CD4-positive, alpha-beta T cell (primary cell): ENCODE measurements around the gene FAM193B. TPM values are rescaled to one million over a fixed set of nuclear protein-coding genes. Genes with fewer than 3 reads are reported as not detected.
A peak's percentile ranks its signal among the peaks of the same experiment; 100 is the strongest.

Experiments used
- ATAC-seq: fragments of 200-7000 bp; cut with Tn5 transposase; one replicate; pipeline ENCODE4 v1.10.0; 2022; ENCODE audit warnings: mild to moderate bottlenecking; ENCODE audit not compliant: poor library complexity
- CTCF ChIA-PET: fragments of 350-600 bp; sonication (Branson Sonifier 250); formaldehyde crosslinking; loops from one replicate; lab custom pipeline; 2021; ENCODE audit warnings: antibody characterized with exemption, inconsistent platforms; lab: Charles Lee
- POLR2A ChIA-PET: fragments of 350-600 bp; sonication (Branson Sonifier 250); formaldehyde crosslinking; loops from one replicate; lab custom pipeline; 2021; ENCODE audit warnings: antibody characterized with exemption, inconsistent platforms; lab: Charles Lee
- DNase-seq, 14 experiments: peaks; one replicate each; pipeline ENCODE4 v3.0.0-alpha.2; 2013 to 2020; ENCODE audit warnings: mixed read lengths in 2 of 14
- H3K27ac ChIP-seq, 2 donors: one replicate each; pipeline versions ENCODE4 v1.5.1 to v1.7.0; 2013; ENCODE audit warnings: low read length in 2 of 2, low read depth in 1 of 2, mild to moderate bottlenecking in 1 of 2
- H3K27me3 ChIP-seq, 2 experiments: 1 replicate in 1 of 2; 2 replicates in 1 of 2; pipeline versions ENCODE4 v1.6.1 to v1.7.0; 2013; ENCODE audit warnings: low read length in 2 of 2, control low read depth in 1 of 2, mild to moderate bottlenecking in 1 of 2, moderate library complexity in 1 of 2; ENCODE audit not compliant: insufficient read depth in 2 of 2, control insufficient read depth in 1 of 2
- H3K36me3 ChIP-seq: one replicate; pipeline ENCODE4 v1.6.1; 2013; ENCODE audit warnings: low read length, control low read depth; ENCODE audit not compliant: insufficient read depth
- H3K4me1 ChIP-seq: one replicate; pipeline ENCODE4 v1.6.1; 2013; ENCODE audit warnings: low read length, control low read depth; ENCODE audit not compliant: insufficient read depth
- H3K4me3 ChIP-seq: one replicate; pipeline ENCODE4 v1.5.1; 2013; ENCODE audit warnings: mild to moderate bottlenecking, low read length, moderate library complexity
- H3K9me3 ChIP-seq, 2 experiments: 1 replicate in 1 of 2; 2 replicates in 1 of 2; pipeline versions ENCODE4 v1.6.1 to v1.7.0; 2013; ENCODE audit warnings: low read length in 2 of 2, mild to moderate bottlenecking in 2 of 2, control low read depth in 1 of 2, moderate library complexity in 1 of 2; ENCODE audit not compliant: control insufficient read depth in 1 of 2, insufficient read depth in 1 of 2
- H3K27ac Mint-ChIP-seq: one replicate; pipeline ENCODE4 v1.8.0; 2020; ENCODE audit warnings: mixed read lengths
- H3K27me3 Mint-ChIP-seq: one replicate; pipeline ENCODE4 v1.8.0; 2021; ENCODE audit warnings: mixed read lengths
- H3K36me3 Mint-ChIP-seq: one replicate; pipeline ENCODE4 v1.8.0; 2021; ENCODE audit warnings: low read depth, mixed read lengths
- H3K4me1 Mint-ChIP-seq: one replicate; pipeline ENCODE4 v1.8.0; 2021; ENCODE audit warnings: low read depth, mixed read lengths
- H3K4me3 Mint-ChIP-seq: one replicate; pipeline ENCODE4 v1.8.0; 2020; ENCODE audit warnings: mild to moderate bottlenecking, mixed read lengths
- H3K9me3 Mint-ChIP-seq: one replicate; pipeline ENCODE4 v1.8.0; 2020; ENCODE audit warnings: mixed read lengths
- CTCF ChIP-seq: fragments of 200-600 bp; IDR thresholded peaks from one replicate; pipeline ENCODE4 v1.8.0; 2022; ENCODE audit warnings: antibody characterized with exemption, mild to moderate bottlenecking
- intact Hi-C, 2 experiments: fragments of 100-400 bp; cut with DNase I in 1 of 2; cut with micrococcal nuclease in 1 of 2; formaldehyde crosslinking; loops; one replicate each; pipeline versions ENCODE4 v1.15.1 to v1.9.0; 2023 to 2025; cut with DNase I, micrococcal nuclease
- total RNA-seq, 174 experiments: library from RNA in 2 of 174; stranded (reverse) in 2 of 174; gene quantifications; one replicate each; pipeline ENCODE4 v1.2.3 and lab custom pipeline; 2021 to 2026

FAM193B gene
- total RNA-seq, 2 experiments from 2014 or later = 150 to 155 TPM

GRCh38 chr5:177495243-177496060 is 58.9 kb downstream of the FAM193B start:
- H3K4me3 Mint-ChIP-seq = peak overlapping the region; percentile 73
- DNase-seq = no peak
- Histone ChIP-seq H3K36me3 (no peaks in the 10 kb centered on the region), H3K9me3 (no peaks in the 10 kb centered on the region), H3K4me3 (no peak overlapping the region), H3K4me1 (peaks cover 43% of the 10 kb centered on the region), H3K27ac (no peak overlapping the region), H3K27me3 (no peaks in the 10 kb centered on the region)
- no peak for TF ChIP-seq CTCF
- ChIA-PET POLR2A (no interaction called here), CTCF (no interaction called here)
- peaks cover 27% of the 10 kb centered on the region for H3K4me1 Mint-ChIP-seq
- no peaks in the 10 kb centered on the region for H3K27me3 Mint-ChIP-seq
- H3K27ac Mint-ChIP-seq = no peak overlapping the region
- H3K9me3 Mint-ChIP-seq = no peaks in the 10 kb centered on the region
- peaks cover 5% of the 10 kb centered on the region for H3K36me3 Mint-ChIP-seq
- ATAC-seq = no peak
- intact Hi-C loops = loop anchor here (2.0 kb wide), 2 partner anchors 21 to 39 kb away; no protein-coding TSS in a partner anchor

DNA sequence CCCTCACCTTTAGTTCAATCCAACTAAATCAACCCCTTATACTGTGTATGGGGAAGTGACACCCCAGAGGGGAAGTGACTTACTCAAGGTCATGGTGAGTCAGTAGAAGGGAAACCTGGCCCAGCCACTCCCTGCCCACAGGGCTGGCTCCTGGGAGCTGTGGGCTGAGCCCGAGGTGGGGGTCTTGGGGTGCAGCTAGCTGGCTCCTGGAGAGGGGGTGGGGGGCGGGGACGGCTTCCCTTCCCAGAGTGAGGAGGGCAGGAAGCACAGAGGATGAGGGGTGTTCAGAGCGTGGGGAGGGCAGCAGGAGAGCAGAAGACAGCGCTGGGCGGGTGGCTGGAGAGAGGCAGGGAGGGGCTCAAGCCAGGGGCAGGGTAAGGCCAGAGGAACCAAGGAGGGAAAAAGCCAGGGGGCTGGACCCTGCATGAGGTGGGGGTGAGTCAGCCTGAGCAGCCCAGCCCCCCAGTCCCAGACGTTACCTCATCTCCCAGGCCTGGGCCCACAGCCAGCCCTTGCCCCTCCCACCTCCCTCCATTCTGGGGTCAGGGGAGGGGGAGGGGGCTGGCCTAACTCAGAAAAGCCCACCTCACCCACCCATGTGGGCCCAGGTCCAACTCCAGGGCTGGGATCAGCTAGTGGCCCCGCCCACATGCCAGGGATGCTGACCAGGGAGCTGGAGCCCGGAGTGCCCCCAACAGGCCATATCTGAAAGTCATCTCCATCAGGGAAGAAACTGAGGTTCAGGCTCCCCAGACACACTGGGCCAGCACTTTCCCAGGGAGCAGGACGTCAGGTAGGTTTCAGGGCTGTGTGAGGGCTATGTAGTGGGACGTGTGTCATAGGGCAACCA is 59.8 kb downstream of the FAM193B start:
- H3K27me3 Mint-ChIP-seq = no peaks in the 10 kb centered on the region
- ATAC-seq (no peak), DNase-seq (peak in 4 of 14 experiments; percentile 23 to 74 (median 46))
- H3K27ac Mint-ChIP-seq = peak overlapping the region; percentile 39
- Histone ChIP-seq H3K36me3 (peaks cover 2% of the 10 kb centered on the region), H3K9me3 (no peaks in the 10 kb centered on the region), H3K27ac (no peak overlapping the region), H3K27me3 (no peaks in the 10 kb centered on the region), H3K4me1 (peaks cover 43% of the 10 kb centered on the region), H3K4me3 (no peak overlapping the region)
- H3K36me3 Mint-ChIP-seq = peaks cover 5% of the 10 kb centered on the region
- ChIA-PET POLR2A (no interaction called here), CTCF (no interaction called here)
- H3K4me3 Mint-ChIP-seq = no peak overlapping the region
- no peaks in the 10 kb centered on the region for H3K9me3 Mint-ChIP-seq
- H3K4me1 Mint-ChIP-seq = peaks cover 23% of the 10 kb centered on the region
- no peak for TF ChIP-seq CTCF
- intact Hi-C loops = no loop called here

DNA sequence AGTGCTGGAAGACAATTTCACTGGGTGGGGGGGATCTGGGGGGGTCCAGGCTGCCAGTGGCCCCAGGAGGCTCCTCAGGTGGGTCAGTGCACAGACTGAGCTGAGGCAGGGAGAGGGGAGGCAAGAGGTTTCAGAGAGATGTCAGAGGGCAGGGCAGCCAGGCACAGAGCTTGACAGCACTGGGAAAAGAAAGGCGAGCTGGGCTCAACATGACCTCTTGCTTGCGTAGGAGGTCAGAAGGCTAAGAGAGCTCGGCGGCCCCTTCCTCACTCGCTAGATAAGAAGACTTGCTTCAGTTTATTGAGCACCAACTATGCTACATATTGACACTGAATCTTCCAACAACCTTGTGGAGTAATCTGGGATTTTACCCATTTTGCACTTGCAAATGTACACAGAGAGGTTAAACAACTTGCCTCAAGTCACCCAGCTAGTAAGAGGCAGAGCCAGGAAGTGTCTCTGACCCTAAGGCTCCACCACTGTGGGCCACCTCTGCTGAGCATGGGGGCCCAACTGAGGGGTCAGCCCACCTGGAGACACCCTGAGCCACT is 60.5 kb downstream of the FAM193B start:
- H3K4me1 ChIP-seq = peaks cover 43% of the 10 kb centered on the region
- no peaks in the 10 kb centered on the region for H3K9me3 Mint-ChIP-seq
- no peak for TF ChIP-seq CTCF
- DNase-seq = peak in 1 of 14 experiments; percentile 39
- CTCF ChIA-PET = no interaction called here
- H3K9me3 ChIP-seq = no peaks in the 10 kb centered on the region
- H3K36me3 Mint-ChIP-seq = peaks cover 5% of the 10 kb centered on the region
- H3K36me3 ChIP-seq = peaks cover 4% of the 10 kb centered on the region
- no peak for ATAC-seq
- POLR2A ChIA-PET = no interaction called here
- H3K4me3 Mint-ChIP-seq = no peak overlapping the region
- H3K27ac ChIP-seq = no peak overlapping the region
- no peak overlapping the region for H3K4me3 ChIP-seq
- intact Hi-C loops = no loop called here
- H3K27ac Mint-ChIP-seq = peak overlapping the region; percentile 39
- H3K27me3 ChIP-seq = no peaks in the 10 kb centered on the region
- H3K4me1 Mint-ChIP-seq = peaks cover 20% of the 10 kb centered on the region
- H3K27me3 Mint-ChIP-seq = no peaks in the 10 kb centered on the region
